Right ventricle myocardium inferior (tissue), 1 donor: ENCODE measurements around the gene ZMYM2. TPM values are rescaled to one million over a fixed set of nuclear protein-coding genes. Genes with fewer than 3 reads are reported as not detected.
A peak's percentile ranks its signal among the peaks of the same experiment; 100 is the strongest.
"Not testable (repeated sequence)": the region's sequence is repeated elsewhere in the genome, so short reads cannot be mapped to it uniquely, and the experiment has no call there.

Experiments used
- ATAC-seq: fragments of 200-7000 bp; cut with Tn5 transposase; one replicate; pipeline ENCODE4 v1.9.1; 2020; ENCODE audit warnings: mild to moderate bottlenecking, moderate library complexity
- DNase-seq: peaks from one replicate; pipeline ENCODE4 v3.0.0; 2021; ENCODE audit errors: missing footprints
- intact Hi-C: fragments of 100-400 bp; cut with DNase I; formaldehyde crosslinking; loops from one replicate; pipeline ENCODE4 v1.11.0; 2022
- total RNA-seq: library from RNA; stranded (reverse); fragmentation: NEBNext Ultra II Directional; extraction: Animal tissue kit (Norgen Biotek cat#: 25700); gene quantifications from one replicate; pipeline ENCODE4 v1.2.1, GENCODE V29; 2021
- donor health status: DM: no; HTN: yes; CAD: no; lungs with severe emphysema.

ZMYM2 gene
- total RNA-seq, 1 donor from 2014 or later = 50.3 TPM

- ATAC-seq (no peak), DNase-seq (no peak)
- intact Hi-C loops = no loop called here
Observed at GRCh38 chr13:20033486-20033885, 75.0 kb downstream of the ZMYM2 start.

DNA sequence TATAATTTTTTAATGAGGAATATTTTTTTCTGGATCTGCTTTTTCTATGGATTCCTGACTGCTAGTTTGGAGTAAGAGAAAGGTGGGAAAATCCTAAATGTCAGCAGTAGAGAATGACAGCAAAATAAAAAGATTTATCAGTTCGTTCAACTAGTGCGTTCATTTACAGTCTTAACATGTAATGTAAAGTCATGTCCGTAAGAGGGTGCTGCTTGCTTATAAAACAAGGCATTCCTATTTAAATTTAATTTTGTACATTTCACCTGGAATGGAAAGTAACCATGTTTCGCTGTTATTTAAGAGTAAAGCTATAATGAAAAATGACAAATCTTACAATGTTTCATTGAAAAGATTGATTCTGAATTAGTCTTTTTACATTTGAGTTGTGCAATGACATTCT is 76.6 kb downstream of the ZMYM2 start:
- intact Hi-C loops = loop anchor here (5.0 kb wide), 1 partner anchor 127 kb away; the partner anchor contains the start of gene GJA3

GRCh38 chr13:20037908-20038307 is 79.4 kb downstream of the ZMYM2 start:
- intact Hi-C loops = loop anchor here (5.0 kb wide), 1 partner anchor 124 kb away; the partner anchor contains the start of gene GJA3
- ATAC-seq (no peak), DNase-seq (no peak)

More for the DNA sequence above, 76.6 kb downstream of the ZMYM2 start:
- ATAC-seq (no peak), DNase-seq (no peak)

GRCh38 chr13:20042603-20043002 is 84.1 kb downstream of the ZMYM2 start:
- intact Hi-C loops, DNase-seq, ATAC-seq: not testable (repeated sequence)

GRCh38 chr13:20043207-20043925 is 84.8 kb downstream of the ZMYM2 start:
- intact Hi-C loops = no loop called here
- DNase-seq = no peak
- peak; percentile 44 for ATAC-seq

DNA sequence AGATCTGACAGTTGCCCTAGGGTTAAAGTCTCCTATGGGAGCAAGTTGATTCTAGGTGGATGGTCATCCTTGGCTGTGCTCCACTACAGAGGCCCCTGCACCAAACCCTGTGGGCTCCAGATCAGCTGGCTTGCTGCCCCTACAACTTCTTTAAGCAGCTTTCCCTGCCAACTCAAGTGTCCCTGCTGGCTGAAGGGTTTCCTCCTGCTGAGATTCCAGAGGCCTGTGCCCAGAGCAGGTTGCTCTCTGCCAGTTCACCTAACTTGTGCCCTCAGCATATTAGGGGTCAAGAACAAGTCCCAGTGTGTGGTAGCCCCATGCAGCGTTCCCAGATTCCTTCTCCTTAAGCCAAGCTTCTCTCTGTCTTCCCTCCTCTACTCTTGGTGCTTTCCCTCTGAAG is 85.6 kb downstream of the ZMYM2 start:
- no peak for ATAC-seq
- intact Hi-C loops = no loop called here
- no peak for DNase-seq

DNA sequence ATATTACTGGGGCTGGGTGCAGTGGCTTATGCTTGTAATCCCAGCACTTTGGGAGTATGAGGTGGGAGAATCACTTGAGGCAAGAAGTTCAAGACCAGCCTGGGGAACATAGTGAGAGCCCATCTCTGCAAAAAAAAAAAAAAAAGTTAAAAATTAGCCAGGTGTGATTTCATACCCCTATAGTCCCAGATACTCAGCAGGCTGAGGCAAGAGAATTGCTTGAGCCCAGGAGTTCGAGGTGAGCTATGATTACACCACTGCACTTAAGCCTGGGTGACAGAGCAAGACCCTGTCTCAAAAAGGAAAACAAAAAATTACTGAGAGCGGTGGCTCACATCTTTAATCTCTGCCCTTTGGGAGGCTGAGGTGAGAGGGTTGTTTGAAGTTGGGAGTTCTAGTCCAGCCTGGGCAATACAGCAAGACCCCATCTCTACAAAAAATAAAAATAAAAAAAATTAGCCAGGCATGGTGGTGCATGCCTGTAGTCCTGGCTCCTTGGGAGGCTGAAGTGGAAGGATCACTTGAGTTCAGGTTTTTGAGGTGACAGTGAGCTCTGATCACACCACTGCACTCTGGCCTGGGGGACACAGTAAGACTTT is 87.5 kb downstream of the ZMYM2 start:
- ATAC-seq (no peak), DNase-seq (no peak)
- intact Hi-C loops = no loop called here

DNA sequence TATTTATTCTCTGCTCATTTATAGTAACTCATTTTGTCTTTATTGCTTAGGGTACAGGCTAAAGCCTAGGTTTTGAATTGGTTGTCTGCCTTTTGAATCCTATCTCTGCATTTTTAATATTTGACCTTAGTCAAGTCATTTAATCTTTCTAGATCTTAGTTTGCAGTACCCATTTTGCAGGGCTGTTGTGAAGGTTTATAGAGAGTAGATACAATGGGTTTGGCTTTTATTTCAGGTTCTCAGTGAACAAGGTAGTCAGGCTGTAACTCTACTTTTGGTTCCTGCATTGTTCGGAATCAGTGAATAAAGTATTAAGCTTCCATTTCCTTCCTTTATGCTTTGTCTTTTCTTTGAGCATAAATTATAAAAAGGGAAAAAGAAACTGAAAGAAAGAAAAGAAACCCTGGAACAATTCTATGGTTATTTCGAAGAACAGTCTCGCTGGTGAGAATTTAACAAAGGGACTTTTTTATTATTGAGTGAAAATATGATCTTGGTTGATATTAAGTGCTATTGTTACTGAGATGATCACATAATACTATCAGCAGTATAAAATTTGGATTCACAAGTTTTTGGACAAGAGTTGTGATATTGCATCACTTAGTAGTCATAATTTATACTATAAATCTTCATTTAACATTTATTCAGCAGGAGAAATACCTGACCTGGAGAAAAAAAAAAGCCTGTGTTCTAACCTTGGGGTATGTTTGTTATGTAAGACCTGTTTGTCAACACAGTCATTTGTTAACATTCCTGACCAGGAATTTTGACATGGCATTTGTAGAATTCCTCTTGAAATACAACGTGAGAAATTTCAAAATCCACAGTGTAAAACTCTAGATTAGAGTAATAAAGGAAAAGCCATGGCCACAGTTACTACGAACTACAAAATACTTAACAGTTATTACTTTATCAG is 91.3 kb downstream of the ZMYM2 start:
- no peak for ATAC-seq
- DNase-seq = no peak
- intact Hi-C loops = no loop called here

GRCh38 chr13:20051366-20051765 is 92.8 kb downstream of the ZMYM2 start:
- intact Hi-C loops = no loop called here
- ATAC-seq = no peak

GRCh38 chr13:20053016-20053415 is 94.5 kb downstream of the ZMYM2 start:
- intact Hi-C loops = no loop called here

More at GRCh38 chr13:20051366-20051765, 92.8 kb downstream of the ZMYM2 start:
- no peak for DNase-seq

GRCh38 chr13:20053891-20054290 is 95.4 kb downstream of the ZMYM2 start:
- no peak for DNase-seq
- intact Hi-C loops = no loop called here
- no peak for ATAC-seq

More at GRCh38 chr13:20053016-20053415, 94.5 kb downstream of the ZMYM2 start:
- peak; percentile 82 for ATAC-seq
- DNase-seq = no peak

DNA sequence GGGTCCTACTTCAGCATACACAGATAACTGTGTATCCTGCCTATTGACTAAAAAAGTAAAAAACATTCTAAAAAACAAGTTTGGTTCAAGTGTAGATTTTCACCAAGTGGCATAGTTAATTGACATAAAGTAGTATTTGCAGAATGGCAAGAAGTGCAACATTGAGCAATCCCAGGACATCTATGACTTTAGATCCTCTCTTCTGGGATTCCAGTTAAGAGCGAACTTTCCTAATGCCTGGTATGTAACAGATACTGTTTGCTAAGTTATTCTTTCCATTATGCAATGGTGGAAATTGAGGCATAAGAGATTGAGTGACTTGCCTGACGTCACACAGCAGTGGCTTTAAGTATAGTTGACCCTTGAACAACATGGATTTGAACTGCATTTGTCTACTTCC is 96.1 kb downstream of the ZMYM2 start:
- ATAC-seq (no peak), DNase-seq (no peak)
- intact Hi-C loops = no loop called here

- ATAC-seq (no peak), DNase-seq (no peak)
- intact Hi-C loops = no loop called here
Observed at GRCh38 chr13:20057214-20057613, 98.7 kb downstream of the ZMYM2 start.

DNA sequence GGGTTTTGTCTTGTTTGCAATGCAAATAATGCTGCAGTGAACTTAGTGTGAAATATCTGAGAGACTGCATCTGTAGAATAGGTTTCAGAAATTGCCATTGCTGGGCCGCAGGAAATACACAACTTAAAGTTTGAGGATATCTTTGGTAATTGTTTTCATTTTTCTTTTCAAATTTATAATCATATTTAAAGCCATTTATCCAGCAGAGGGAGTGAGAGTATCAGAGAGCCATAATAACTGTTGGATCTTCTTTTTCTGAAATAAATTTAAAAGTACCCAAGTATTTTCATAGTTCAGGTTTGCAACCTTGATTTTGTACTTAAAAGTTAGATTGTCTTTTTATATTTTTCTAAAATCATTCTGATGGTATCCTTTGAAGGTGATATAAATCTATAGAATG is 99.4 kb downstream of the ZMYM2 start:
- DNase-seq = no peak
- no peak for ATAC-seq
- intact Hi-C loops = no loop called here

DNA sequence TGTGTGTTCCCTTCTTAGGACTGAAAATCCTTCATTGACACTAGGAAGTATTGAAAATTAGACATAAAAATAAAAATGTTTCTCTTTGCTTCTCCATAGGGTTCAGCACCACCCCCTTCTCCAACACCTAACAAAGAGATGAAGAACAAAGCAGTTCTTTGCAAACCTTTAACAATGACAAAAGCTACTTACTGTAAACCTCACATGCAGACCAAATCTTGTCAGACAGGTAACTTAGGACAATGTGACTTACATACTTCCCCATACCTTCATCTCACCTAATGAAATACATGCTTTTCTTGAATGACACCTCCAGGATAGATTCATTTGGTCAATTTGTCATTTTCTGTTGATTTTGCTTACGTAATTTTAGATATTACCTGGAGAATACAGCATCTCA is 99.9 kb downstream of the ZMYM2 start:
- intact Hi-C loops = no loop called here
- ATAC-seq = no peak
- DNase-seq = no peak

GRCh38 chr13:20064128-20064527 is 105.6 kb downstream of the ZMYM2 start:
- DNase-seq = no peak
- ATAC-seq = no peak
- intact Hi-C loops = no loop called here

DNA sequence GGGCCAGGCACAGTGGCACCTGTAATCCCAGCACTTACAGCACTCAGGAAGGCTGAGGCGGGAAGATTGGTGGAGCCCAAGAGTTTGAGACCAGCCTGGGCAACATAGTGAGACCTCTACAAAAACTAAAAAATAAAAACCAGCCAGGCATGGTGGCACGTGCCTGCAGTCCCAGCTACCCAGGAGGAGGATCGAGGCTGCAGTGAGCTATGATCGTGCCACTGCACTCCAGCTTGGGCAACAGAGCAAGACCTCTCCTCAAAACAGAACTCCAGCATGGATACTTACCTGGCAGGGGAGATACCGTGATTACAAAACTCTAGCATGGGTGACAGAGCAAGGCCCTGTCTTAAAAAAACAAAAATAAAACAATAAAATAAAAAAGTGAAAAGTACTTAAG is 107.0 kb downstream of the ZMYM2 start:
- intact Hi-C loops = no loop called here
- DNase-seq (no peak), ATAC-seq (no peak)

DNA sequence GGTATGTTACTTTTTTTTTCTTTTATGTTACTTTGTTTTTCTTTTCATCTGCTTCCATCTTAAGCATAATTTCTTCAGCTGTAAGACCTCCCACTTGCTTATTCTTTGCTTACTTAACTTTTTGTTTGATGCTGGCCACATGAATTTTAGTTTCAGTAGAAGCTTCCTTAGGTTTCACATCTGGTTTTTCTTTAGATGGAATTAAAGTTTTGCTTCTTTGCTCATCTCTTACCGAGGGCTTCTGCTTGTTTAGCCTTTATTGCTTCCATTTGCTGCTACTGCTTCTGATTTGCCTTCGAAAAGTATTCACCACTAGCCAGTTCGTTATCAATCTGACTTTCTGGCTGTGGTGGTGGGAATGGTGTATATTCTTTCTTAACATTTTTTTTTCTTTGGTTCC is 111.4 kb downstream of the ZMYM2 start:
- no peak for DNase-seq
- intact Hi-C loops = no loop called here
- no peak for ATAC-seq

- DNase-seq (no peak), ATAC-seq (no peak)
- intact Hi-C loops = no loop called here
Observed at GRCh38 chr13:20073775-20074174, 115.2 kb downstream of the ZMYM2 start.
